HL-60 (cell line): ENCODE data around the gene PRTN3.

Experiments
- CTCF ChIP-seq: IDR thresholded peaks from one replicate; pipeline ENCODE4 v1.5.1; 2011; ENCODE audit warnings: low read length, control low read depth, inconsistent platforms; ENCODE audit not compliant: insufficient read depth
- POLR2AphosphoS5 ChIP-seq: IDR thresholded peaks from 2 replicates; pipeline ENCODE4 v1.6.1; 2012; ENCODE audit warnings: low read depth

DNA sequence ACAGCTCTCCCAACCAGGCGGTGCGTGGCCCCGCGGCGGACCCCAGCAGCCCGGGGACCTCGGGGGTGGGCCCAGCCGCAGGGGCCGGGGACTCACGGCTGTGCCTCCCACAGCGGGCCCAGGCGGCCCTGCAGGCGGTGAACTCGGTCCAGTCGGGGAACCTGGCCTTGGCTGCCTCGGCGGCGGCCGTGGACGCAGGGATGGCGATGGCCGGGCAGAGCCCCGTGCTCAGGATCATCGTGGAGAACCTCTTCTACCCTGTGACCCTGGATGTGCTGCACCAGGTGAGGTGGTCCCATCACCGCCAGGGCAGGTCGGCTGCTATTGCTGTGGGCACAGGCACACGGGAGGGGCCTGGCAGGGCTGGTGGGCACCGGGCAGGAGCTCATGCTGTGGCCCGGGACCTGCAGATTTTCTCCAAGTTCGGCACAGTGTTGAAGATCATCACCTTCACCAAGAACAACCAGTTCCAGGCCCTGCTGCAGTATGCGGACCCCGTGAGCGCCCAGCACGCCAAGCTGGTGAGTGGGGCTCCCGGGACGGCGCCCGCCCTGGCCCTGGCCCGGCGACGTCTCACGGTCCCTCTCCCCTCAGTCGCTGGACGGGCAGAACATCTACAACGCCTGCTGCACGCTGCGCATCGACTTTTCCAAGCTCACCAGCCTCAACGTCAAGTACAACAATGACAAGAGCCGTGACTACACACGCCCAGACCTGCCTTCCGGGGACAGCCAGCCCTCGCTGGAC lies 36.2 kb upstream of the PRTN3 start:
- no peak for TF ChIP-seq CTCF
- TF ChIP-seq POLR2AphosphoS5: 0 out of 2 replicates have a peak, but pooled peaks have one; percentile 31
